Hematopoietic multipotent progenitor cell treated with erythropoietin and hydrocortisone succinate and interleukin-3 and kit ligand, for 8 days (in vitro differentiated cells): ENCODE results near the gene SLFN5.
A peak's percentile ranks its signal among the peaks of the same experiment; 100 is the strongest.
"Not testable (repeated sequence)": the region's sequence is repeated elsewhere in the genome, so short reads cannot be mapped to it uniquely, and the experiment has no call there.

Source experiments
- DNase-seq: peaks from one replicate; pipeline ENCODE4 v3.0.0-alpha.2; 2015

The SLFN5 gene

DNA sequence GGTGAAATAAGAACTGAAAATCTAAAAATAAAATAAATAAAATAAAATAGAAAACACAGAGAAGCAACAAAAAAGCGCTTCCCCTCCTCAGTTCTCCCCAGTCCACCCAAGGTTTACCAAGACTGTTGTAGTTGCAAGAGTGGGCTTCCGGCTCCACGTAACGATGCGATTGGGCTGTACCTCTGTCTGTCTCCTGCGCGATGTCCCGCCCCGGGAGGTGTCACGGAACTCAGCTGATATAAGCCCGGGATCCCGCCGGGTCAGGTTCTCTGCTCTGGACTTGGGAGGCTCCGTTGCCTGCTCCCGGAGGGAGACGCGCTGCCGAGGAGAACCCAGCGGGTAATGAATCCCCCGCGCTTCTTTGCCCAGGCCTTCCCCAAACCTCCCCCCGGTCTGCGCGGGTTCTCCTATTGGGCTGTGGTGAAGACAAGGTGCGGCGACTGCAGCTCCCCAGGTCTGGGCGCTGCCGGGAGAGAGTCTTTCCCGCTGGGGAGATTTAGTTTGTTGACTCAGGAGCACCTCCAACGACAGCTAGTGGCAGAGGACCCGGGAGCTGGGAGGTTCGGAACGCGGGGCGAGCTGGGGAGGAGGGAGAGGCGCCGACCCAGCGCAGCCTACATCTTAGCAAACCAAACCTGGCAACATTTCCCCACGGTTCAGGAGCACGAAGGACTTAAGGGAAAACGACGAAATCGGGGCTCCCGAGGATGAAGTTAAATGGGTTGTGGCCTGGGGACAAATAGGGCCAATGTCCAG lies at the start of gene SLFN5:
Gene SLFN5, plus strand, starts transcription at position 268 of the 756 bp plus-strand sequence. CDS start 15,619 bp downstream, outside the sequence.
- peak; percentile 86 for DNase-seq

DNA sequence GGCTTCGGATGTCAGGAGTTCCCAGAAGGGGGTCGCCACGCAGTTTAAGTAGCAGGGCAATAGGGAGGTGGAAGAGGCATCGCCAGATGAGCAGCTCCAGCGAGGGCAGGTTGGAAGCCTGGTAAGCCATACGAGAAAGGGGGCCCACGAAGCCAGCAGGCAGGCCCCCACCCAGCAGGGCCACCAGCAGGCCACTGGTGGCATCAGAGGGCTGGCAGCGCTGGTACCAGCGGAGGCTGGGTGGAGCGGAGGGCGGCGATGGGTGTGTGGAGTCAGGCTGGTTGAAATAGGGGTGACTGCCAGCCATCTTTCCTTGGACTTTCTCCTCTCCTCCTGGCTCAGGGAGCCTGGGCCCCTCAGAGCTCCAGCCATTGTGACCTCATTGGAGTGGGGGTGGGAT lies 48.9 kb upstream of the SLFN5 start, which contains the start of gene SLC35G3:
Gene SLC35G3, minus strand, starts transcription at position 393 of the 400 bp plus-strand sequence. Its CDS starts 86 bp downstream, at position 307.
- not testable (repeated sequence) for DNase-seq

DNA sequence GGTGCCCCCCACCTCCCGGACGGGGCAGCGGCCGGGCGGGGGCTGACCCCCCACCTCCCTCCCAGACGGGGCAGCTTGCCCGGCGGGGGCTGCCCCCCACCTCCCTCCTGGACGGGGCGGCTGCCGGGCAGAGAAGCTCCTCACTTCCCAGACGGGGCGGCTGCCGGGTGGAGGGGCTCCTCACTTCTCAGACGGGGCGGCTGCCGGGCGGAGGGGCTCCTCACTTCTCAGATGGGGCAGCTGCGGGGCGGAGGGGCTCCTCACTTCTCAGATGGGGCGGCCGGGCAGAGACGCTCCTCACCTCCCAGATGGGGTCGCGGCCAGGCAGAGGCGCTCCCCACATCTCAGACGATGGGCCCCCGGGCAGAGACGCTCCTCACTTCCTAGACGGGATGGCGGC lies 47.8 kb upstream of the SLFN5 start:
- not testable (repeated sequence) for DNase-seq

DNA sequence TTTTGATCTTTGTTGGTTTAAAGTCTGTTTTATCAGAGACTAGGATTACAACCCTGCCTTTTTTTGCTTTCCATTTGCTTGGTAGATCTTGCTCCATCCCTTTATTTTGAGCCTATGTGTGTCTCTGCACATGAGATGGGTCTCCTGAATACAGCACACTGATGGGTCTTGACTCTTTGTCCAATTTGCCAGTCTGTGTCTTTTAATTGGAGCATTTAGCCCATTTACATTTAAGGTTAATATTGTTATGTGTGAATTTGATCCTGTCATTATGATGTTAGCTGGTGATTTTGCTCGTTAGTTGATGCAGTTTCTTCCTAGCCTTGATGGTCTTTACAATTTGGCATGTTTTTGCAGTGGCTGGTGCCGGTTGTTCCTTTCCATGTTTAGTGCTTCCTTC lies 40.3 kb upstream of the SLFN5 start:
- DNase-seq: not testable (repeated sequence)

DNA sequence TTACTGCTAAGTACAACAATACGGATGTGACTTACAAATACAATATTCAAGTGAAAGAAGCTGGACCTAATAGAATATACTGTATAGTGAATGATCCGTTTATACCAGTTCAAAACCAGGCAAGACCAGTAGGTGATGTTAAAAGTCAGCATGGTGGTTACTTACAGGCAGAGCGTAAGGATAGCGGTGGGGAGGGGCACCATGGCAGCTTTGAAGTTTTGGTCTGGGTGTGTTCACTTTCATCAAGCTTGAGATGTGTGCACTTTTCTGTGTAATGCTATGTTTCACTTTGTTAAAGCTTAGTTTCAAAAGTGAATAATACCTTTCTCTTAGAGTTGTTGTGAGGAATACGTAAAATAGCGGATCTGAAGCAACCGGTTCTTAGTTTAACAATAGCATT lies 32.1 kb upstream of the SLFN5 start:
- DNase-seq: no peak

DNA sequence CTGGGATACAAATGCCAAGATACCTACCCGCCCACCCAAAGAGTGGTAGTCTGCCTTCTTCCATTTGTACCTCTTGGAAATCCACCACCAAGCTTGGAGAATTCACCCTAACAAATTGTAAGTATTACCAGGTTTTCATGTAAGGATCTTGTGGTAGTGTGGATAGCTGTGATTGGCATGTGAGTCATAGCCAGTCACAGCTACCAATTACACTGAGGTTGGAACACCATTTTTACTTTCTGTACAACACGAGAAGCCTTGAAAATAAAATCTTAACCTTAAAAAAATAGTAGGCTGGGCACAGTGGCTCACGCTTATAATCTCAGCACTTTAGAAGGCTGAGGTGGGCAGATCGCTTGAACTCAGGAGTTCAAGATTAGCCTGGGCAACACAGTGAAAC lies 30.2 kb upstream of the SLFN5 start:
- no peak for DNase-seq

DNA sequence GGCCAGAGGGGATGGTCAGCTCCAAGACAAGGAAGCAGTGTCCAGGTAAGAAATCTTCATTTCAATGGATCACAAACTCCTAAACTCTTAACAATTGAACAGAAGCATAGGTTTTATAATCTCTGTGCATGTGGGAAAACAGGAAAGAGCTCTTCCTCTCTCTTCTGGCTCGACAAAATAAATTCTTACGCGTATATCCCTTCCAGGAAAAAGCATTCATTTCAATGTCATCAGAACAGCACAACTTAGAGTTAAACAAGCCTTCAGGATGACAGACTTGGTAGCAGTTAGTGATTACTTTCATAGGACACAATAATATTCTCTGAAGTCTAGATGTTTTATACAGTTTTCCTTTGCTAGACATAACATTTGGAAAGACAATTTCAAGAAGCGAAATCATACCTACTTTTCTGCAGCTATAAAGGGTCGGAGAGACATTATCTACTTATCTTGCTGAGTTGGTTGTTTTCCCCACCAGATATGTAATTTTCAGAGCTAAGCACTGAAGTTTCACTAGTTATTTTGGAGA lies 29.4 kb upstream of the SLFN5 start:
- DNase-seq: no peak

DNA sequence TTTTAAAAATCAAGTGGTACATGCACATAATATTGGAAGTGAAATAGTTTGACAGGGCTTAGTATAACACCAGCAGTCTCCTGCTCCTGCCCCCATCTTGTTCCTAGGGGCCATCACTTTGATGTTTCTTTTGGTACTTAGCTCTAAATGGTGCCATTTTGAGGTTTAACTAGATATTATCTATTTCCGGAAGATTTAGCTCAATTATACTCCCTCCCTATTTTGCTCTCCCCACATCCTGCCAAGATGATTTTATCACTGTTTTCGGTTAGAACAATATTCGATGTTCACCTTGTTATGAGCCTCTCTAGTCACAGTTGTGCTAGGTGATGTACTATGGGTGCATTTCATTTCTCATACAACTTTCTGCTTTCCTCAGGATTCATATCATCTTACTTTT lies 28.7 kb upstream of the SLFN5 start:
- peak; percentile 9 for DNase-seq

DNA sequence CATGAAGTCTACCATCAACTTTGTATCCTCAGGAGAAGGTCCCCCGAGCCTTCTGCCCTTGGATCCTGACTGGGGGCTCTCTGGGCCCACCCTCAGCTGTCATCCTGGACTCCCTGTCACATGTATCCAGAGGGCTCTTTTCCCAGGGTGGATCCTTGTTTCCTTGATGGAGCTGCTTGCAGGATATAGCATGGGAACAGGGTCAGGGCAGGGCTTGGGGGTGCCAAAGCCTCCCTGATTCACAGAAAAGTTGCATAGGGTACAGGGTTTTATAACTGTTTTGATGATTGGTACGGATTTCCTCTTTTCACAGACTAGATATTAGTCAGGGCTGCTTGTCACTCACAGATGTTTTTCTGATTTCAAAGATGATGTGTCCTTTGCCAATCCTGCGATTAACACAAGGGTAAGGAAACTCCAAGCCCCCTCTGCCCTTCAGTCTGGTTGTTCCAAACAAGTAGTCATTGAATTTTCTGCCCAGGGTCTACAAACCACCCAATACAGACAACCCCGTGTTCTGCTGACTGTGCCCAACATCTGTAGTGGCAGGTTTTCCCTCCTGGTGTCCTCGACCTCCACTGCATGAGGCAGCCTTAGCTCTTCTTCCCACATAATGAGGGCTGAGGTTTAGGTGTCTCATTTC lies 28.1 kb upstream of the SLFN5 start:
- no peak for DNase-seq

DNA sequence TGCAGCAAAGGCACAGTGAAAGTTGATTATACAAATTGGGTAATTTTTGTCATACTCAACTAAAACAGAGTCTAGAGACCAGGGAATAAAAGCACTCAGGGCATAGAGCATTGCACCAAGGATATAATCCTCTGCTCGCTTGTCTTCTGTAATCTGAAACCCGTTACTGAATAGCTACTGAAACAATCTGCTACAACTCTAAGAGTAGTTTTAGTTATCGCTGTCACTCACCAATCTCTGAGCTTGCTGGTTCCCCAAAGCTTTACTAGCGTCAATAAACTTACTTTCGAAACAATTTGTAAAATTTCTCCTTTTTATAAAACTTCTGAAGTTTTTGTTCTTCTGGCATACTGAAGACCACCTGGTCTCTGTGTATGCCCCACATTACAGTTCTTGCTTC lies 25.8 kb upstream of the SLFN5 start:
- DNase-seq: no peak

DNA sequence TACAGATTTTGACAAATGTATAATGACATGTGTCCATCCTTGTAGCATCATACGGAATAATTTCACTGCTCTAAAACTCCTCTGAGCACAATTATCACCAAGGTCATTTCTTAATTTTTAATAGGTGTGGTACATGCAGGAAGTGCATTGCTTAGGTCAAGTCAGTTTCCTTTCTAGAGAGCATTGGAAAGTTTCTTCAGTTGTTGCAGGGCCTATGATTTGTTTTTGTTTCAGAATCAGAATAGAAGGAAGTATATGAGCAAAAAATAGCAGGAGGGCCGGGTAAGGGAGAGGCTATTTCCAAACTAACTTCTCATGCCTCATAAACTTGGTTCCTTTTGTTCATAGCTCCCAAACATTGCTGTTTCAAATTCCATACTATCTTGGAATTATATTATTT lies 24.0 kb upstream of the SLFN5 start:
- no peak for DNase-seq

DNA sequence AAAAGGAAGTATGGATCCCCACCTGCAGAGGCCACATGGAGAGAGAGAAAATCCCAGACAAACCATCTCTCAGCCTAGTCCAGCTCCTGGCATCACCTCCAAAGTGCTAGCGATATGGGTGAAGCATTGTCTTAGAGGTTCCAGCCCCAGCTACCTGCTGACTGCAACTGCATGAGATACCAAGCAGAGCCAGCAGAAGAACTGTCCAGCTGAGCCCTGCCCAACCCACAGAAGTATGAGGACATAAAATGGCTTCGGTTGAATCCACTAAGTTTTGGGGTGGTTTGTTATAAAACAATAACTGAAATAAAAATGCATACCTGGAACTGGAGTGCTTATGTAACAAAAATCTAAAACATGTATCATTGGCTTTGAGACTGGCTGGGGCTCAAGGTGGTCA lies 20.4 kb upstream of the SLFN5 start:
- no peak for DNase-seq

DNA sequence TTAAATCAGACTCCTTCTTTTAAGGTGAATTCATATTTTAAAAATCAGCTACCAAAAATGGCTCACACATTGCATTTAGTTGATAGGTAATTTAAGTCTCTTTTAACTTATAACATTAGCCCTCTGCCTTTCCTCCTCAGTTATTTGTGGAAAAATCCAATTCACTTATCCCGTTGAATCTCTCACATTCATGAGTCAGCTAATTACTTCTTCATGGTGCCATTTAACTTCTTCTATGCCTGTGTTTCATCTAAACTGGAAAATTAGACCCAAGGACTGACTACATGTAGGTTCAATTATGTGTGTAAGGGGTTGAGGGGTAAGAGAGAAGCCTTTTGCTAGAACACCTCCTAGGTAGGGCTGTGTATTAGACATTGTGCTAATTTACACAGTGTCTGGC lies 18.4 kb upstream of the SLFN5 start:
- no peak for DNase-seq

DNA sequence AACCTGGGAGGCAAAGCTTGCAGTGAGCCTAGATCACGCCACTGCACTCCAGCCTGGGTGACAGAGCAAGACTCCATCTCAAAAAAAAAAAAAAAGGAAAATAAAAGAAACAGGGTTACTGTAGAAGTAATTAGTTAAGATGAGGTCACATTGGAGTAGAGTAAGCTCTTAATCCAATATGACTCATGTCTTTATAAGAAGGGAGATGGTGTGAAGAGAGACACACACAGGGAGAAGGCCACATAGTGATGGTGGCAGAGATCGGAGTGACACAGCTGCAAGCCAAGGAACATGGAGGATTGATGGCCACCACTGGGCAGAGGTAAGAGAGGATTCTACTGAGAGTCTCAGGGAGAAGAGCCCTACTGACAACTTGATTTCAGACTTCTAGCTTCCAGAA lies 15.3 kb upstream of the SLFN5 start:
- no peak for DNase-seq

DNA sequence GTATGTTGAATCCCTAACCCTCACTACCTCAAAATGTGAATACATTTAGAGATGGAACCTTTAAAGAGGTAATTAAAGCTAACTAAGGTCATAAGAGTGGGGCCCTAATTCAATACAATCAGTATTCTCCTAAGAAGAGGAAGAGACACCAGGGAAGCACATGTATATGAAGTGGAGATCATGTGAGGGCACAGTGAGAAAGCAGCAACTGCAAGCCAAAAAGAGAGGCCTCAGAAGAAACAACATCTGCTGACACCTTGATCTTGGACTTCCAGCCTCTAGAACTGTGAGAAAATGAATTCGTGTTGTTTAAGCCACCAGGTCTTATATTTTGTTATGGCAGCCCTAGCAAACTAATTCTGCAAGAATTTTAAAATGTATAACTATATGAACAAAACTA lies 13.2 kb upstream of the SLFN5 start:
- DNase-seq: no peak

DNA sequence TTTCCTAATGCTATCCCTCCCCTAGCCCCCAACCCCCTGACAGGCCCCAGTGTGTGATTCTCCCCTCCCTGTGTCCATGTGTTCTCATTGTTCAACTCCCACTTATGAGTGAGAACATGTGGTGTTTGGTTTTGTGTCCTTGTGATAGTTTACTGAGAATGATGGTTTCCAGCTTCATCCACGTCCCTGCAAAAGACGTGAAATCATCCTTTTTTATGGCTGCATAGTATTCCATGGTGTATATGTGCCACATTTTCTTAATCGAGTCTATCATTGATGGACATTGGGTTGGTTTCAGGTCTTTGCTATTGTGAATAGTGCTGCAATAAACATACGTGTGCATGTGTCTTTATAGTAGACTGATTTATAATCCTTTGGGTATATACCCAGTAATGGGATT lies 8.6 kb upstream of the SLFN5 start:
- not testable (repeated sequence) for DNase-seq

DNA sequence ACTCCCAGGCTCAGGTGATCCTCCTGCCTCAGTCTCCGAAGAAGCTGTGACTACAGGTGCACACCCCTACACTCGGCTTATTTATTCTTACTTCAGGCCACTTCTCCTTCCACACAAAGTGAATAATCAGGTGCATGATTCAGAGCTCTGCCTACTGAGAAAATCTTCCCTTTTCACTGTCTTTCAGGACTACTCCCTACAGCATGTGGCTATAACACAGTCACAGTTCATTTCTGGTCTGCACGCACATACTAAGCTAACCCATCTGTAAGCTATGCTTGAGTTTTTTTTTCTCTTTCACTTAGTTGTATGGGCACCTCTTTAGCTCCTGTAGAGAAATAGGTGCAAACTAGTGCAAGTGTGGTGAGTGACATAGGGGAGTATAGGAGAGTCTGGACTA lies 7.6 kb upstream of the SLFN5 start:
- DNase-seq: no peak

DNA sequence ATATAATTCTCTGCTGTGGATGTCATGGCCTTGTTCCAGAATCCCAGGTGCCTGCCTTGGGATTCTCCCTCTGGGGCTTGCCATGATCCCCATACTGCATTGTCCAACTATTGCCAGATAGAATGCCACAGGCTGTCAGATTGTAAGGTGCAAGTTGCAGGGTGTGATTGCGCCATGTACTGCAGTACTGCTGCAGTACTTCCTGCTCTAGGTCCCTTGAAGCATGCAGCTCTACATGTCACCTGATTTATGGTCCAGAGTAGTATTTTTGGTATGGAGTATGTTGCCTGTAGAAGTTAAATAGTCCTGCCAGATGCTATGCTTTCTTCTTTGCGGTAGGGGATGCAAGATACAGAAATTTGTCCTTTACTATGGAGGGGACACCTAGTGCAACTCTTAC lies 7.0 kb upstream of the SLFN5 start:
- DNase-seq: no peak

DNA sequence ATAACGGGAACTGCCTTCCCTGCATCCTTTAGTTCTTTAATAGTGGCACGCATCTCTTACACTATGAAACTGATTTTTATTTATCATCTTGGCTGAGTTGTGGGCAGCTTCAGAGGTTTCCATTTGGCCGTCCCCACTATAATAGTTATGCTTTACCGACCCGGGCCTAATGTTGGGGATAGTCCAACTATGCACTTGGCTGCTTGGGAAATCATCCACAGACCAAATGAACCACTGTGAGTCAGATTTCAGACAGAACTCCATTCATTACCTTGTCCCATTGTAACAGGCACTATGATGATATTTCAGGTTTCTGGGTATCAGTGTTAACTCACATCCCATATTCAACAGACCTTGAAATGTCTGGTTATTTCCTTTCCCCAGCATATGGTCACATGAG lies 6.1 kb upstream of the SLFN5 start:
- no peak for DNase-seq

DNA sequence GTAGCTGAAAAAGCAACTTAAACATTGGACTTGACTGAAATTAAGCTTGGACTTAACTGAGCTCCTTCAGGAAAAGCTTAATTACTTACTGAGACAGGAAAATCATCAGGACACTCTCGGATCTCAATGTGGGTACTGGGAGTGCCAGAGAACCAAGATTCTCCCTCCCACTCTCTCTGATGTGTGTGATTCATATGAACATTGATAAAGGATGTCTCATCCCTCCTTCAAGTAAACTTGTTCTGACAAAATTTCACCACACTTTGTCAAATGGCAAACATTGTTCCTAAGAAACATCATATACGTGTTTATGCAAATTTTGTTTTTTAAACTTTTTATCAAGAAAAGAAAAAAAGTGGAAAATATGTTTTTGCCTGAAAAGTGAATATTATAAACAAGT lies 4.1 kb upstream of the SLFN5 start:
- no peak for DNase-seq

DNA sequence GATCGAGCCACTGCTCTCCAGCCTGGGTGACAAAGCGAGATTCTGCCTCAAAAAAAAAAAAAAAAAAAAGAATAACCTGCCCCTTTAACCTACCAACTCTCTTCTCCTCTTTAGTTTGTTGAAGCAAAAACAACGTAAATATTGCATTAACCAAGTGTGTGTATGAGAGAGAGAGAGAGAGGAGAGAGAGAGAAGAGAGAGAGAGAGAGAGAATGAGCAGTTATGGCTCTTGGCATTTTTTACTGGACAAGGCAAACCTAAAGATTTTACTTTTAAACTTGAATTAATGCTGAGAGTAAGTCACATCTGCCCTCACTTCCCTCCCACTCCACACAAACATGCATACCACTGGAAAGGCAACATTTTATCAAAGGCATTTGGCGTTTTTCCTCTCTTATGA lies 3.0 kb upstream of the SLFN5 start:
- no peak for DNase-seq

DNA sequence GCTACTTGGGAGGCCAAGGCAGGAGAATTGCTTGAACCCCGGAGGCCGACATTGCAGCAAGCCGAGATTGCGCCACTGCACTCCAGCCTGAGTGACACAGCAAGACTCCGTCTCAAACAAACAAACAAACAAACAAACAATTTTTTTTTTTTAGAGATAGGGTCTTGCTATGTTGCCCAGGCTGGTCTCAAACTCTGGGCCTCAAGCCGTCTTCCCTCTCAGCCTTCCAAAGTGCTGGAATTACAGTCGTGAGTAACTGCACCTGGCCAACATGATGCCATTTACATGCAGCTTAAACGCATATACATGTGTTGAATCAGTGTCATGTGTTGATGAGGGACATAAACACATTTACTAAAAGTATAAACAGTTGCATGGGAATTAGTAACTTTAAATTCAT lies 2.0 kb upstream of the SLFN5 start:
- no peak for DNase-seq

DNA sequence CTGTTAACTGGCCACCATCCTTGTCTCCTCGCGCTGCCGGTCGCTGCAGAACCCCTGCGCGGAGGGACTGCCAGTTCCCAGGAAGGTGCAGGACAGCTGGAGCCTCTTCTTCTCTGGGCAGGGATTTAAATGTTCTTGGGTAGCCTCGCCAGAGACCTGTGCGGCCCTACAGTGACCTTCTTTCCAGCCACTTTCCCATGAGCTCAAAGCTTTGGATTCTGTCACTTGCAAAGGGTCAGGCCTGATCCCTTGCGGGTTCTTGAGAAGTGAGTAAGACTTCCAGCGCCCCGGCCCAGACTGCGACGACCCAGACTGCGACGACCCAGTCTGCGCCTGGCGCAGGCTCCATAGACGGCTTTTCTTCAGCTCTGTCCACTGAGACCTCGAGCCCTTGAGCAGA lies 1.4 kb upstream of the SLFN5 start:
- DNase-seq: no peak

DNA sequence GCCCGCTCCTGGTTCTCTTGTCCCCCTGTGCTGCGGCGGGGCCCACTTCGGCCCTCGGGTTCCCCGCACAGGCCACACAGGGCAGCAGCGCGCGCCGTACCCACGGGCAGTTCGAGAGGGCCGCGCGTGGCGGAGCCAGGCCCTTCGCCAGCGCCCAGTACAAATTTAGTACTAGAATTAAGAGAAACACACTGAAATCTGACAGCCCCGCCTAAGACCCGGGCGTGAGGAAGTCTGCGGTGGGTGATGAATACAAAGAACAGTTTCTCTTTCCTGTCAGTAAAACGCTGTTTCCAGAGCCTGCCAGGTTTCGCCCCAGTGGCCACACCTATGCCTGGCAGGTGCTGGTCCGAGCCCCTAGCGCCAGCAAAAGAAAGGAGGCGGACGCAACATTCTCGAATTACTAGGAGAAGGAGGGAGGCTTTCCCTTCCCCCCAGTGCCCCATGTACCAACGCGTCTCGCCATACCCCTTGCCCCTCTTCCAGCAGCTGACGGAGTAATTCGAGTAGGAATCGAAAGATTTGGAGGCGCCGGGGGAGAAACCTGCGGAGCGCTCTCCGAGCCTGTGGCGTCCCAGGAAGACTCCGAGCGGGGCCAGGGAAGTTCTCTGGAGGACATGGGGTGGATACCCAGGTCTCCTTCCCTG lies 591 bp upstream of the SLFN5 start:
- DNase-seq: peak; percentile 65
